SK-N-DZ (cell line): ENCODE measurements around the gene MYO15B.

Experiments
- DNase-seq: peaks from one replicate; pipeline ENCODE4 v3.0.0-alpha.2; 2015; ENCODE audit warnings: low spot score

The MYO15B gene

DNA sequence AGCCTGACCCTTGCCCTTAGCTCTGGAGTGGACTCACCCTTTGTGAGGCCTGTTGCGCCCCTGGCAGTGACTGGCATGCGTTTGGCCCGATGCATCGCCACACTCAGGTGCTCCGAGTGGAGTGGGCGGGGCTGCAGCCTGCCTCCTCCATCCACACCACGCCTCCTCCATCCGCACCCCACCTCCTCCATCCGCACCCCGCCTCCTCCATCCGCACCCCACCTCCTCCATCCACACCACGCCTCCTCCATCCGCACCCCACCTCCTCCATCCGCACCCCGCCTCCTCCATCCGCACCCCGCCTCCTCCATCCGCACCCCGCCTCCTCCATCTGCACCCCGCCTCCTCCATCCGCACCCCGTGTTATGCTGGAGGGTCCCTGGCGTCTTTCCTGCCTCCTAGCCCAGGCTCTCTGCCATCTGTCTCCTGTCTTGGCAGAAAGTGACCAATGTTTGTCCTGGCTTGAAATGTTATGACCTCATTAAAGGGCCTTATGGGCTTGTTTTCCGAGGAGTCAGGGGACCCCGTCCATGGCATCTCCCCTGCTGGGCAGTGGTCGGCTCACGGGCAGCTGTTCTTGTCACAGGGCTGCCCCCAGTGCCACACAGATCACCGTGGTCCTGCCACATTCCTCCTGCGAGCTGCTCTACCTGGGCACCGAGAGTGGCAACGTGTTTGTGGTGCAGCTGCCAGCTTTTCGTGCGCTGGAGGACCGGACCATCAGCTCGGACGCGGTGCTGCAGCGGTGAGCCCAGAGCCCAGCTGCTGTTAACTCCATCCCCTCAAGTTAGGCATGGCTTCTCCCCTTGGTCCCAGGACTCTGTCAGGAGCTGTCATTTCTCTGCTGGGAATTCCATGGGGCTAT lies 28.7 kb upstream of the MYO15B start:
- no peak for DNase-seq

DNA sequence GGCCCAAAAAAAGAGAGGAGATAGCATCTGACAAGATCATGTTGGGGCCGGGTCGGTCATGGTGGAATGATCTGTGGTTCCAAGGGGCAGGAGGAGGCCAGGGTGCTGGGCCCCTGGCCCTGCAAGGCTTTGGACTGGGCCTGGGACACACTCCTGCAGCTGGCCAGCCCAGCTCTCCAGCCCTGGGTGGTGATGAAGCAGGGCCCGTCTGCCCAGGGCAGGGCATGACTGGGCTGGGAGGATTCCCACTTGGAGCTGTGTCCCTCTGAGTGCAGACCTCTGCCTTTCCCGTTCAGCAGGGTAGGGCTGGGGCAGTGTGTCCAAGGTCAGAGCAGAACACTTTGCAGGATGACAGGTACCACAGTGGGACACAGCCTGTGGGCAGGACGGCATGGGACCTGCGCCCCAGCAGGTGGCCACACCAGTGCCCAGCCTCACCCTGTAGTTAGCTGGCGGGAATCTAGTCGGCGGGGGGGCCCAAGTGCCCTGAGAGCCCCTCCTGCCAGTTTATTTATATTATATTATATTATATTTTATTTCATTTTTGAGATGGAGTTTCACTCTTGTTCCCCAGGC lies 27.6 kb upstream of the MYO15B start:
- no peak for DNase-seq

DNA sequence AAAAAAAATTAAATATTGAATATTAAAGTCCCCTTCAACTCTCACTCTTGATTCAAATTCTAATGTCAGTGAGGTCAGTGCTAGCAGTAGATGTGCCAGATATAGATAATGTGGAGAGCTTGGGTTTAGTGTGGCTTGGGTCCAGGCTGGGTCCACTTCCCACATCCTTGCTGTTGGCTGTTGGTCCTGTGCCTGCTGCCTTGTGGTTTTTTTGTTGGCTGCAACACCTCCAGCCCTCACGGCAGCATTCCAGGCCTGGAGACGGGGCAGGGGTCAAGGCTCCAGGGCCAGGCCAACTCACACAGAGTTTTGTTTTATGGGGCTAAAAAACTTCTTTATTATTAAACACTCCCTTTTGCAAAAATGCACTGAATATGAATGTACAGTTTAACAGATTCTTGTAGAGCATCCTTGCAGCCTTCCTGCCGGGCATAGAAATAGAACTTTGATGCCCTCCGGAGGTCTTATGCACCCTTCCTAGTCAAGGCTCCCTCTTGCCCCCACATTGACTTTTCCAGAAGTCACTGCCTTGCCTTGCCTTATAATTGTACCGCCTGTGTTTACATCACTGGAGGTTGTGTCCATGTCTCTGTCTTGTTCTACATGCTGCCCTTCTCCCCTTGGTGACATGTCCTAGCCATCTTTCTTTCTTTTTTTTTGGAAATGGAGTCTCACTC lies 25.5 kb upstream of the MYO15B start:
- no peak for DNase-seq

DNA sequence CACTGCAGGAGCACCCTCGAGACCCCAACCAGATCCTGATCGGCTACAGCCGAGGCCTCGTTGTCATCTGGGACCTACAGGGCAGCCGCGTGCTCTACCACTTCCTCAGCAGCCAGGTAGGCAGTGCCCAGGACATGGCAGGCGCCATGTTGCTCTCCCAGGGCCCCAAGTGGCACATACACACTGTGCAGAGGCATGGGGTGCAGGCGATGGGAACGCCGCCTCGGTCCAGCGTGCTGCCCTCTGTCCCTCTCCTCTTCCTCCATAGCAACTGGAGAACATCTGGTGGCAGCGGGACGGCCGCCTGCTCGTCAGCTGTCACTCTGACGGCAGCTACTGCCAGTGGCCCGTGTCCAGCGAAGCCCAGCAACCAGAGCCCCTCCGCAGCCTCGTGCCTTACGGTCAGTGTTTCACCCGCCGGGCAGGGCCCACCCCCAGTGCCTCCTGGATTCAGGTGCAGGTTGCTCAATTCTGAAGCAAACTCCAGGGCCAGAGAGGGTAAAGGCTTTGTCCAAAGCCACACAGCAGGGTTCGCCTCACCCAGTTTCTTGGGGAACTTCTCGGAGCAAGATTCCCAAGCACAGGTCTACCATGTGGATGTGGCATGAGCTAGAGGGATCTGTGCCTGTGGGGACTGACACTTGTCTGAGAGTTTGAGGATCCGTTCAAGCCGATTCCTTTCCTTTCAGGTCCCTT lies 24.4 kb upstream of the MYO15B start:
- no peak for DNase-seq

DNA sequence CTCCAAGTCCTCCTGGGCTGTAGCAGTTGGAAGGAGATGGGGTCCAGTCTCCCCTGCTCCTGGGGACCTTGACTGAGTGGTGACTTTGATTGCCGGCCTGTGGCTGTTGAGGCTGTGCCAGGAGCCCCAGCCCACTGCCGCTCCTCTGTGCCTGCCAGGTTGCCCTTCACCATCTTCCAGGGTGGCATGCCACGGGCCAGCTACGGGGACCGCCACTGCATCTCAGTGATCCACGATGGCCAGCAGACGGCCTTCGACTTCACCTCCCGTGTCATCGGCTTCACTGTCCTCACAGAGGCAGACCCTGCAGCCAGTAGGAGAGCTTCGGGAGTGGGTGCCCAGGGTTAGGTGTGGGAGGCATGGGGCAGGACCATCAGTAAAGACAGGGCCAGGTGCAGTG lies 23.4 kb upstream of the MYO15B start:
- no peak for DNase-seq

DNA sequence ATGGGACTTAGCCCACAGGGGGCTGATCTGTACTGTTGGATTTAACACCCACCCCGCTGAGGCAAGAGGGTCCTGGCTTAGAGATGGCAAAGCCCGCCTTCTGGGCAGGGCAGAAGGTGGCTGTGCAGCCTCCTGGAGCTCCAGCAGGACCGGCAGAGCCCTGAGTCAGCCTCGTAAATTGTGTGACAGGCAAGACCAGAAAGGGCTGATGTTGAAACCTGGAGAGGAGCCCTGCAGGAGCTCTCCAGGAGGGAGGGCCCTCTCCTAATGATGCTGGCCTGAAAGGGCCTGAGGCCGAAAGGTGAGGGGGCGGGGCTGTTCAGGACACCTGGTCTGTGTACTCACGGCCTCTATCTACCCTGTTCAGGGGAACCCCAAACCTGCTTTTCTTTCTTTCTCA lies 22.5 kb upstream of the MYO15B start:
- no peak for DNase-seq

DNA sequence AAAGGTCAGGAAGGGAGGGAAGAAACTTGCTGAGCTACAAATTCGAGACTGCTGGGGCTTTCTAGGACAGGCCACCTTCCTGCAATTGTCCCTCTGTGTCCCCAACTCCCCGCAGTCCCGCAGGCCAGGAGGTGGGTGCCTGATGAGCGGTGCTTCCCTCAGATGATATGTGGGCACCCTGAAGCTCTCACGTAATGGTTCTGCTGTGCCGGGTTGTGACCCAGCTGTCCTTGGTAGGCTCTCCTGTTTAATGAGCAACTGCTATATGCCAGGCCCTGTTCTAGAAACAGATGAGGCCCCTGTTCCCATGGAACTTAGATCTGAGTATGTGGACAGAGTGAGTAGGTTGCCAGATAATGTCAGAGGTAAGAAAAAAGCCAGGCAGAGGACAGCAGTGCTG lies 22.0 kb upstream of the MYO15B start:
- no peak for DNase-seq

DNA sequence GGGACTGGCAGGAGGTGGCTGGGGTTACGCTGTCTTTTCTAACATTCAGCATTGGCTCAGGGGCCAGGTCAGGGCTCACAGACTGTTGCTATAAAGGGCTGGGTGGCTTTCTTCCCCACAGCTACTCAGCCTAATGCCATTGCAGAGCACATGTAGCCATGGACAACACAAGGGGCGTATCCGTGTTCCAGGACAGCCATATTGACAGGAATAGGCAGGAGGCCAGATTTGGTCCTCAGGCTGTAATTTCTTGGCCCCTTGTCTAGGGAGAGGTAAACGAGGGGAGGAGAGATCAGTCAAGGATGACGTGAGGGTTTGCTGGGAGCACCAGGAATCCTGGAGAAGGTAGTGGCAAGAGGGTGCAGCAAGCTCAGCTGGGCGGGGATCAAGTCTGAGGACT lies 21.2 kb upstream of the MYO15B start:
- no peak for DNase-seq

DNA sequence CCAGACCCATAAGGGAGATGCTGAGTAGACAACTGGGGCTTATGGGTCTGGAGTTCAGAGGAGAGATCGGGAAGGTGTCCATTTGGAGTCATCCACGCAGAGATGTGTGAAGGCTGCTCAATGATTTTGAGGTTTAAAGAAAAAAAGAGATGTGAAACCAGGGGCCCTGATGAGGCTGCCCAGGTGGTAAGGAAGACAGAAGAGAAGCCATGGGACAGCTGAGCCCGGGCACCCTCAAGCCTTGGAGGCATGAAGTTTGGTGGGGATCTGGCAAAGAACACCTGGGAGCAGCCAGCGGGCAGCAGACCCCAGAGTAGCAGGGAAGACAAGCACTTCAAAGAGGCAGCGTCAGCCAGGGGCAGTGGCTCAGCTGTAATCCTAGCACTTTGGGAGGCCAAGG lies 20.8 kb upstream of the MYO15B start:
- no peak for DNase-seq

DNA sequence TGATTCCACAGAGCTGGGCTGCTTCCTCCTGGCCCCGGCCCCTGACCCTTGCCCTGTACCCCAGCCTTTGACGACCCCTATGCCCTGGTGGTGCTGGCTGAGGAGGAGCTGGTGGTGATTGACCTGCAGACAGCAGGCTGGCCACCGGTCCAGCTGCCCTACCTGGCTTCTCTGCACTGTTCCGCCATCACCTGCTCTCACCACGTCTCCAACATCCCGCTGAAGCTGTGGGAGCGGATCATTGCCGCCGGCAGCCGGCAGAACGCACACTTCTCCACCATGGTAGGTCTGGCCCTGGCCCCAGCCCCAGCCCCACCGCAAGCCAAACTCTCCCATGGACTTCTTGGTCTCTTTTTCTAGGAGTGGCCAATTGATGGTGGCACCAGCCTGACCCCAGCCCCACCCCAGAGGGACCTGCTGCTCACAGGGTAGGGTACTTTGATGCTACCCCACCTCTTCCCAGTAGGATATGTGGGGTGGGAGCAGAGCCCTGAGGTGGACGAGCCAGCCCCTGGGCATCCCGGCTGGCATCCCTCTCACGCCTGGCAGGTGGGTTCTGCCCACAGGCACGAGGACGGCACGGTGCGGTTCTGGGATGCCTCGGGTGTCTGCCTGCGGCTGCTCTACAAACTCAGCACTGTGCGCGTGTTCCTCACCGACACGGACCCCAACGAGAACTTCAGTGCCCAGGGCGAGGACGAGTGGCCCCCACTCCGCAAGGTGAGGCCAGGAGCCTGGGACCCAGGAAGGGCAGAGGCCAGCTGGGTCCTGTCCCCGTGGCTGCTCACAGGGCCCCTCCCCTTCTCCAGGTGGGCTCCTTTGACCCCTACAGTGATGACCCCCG lies 19.0 kb upstream of the MYO15B start:
- no peak for DNase-seq

DNA sequence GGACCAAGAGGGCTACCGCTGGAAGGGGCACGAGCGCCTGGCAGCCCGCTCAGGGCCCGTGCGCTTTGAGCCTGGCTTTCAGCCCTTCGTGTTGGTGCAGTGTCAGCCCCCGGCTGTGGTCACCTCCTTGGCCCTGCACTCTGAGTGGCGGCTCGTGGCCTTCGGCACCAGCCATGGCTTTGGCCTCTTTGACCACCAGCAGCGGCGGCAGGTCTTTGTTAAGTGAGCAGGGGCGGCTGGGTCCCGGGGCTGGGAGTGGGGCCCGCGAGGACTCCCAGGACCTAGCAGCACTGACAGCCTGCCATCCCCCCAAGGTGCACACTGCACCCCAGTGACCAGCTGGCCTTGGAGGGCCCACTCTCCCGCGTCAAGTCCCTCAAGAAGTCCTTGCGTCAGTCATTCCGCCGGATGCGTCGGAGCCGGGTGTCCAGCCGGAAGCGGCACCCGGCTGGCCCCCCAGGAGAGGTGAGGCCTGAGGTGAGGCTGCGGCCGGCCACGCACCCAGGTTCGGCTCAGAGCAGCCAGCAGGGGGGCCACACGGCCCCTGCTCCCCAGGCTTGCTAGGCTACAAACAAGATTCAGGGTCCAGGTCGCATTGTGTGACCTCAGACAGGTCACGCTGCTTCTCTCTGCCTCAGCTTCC lies 17.4 kb upstream of the MYO15B start:
- DNase-seq: no peak

DNA sequence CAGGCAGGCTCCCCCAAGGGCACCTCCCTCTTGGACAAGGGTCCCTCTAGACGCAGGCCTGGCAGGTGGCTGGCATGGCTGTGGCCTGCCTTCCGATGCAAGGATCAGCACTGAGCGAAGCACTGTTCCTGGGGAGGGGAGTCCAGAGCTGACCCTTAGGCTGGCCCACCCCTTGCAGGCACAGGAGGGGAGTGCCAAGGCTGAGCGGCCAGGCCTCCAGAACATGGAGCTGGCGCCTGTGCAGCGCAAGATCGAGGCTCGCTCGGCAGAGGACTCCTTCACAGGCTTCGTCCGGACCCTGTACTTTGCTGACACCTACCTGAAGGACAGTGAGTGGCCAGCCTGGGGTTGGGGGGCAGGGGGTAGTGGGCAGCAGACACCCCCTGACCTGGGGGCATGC lies 16.8 kb upstream of the MYO15B start:
- DNase-seq: no peak

DNA sequence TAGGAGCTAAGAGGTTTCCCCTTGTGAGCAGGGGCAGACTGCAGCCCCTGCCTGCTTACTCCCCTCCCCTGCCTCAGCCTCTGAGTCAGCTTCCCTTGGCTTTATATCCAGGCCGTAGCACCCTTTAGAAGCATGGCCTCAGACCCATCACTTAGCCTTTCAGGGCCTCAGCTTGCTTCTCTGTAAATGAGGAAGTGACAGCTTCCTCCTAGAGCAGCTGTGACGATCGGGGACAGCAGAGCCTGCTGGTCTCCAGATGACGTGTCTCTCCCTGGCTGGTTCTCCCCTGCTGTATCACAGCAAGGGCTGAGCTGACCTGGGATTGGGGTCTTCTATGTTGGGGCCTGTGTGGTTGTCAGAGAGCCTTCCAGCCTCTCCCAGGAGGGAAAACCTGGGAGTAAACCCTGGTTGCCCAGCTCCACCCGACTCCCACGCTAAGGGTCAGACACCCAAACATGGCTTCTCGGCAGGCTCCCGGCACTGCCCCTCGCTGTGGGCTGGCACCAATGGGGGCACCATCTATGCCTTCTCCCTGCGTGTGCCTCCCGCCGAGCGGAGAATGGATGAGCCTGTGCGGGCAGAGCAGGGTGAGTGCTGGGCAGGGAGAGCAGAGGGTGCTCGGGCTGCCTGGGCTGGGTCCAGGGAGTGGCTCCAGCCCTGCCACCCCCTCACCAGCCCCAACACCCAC lies 16.3 kb upstream of the MYO15B start:
- DNase-seq: no peak

DNA sequence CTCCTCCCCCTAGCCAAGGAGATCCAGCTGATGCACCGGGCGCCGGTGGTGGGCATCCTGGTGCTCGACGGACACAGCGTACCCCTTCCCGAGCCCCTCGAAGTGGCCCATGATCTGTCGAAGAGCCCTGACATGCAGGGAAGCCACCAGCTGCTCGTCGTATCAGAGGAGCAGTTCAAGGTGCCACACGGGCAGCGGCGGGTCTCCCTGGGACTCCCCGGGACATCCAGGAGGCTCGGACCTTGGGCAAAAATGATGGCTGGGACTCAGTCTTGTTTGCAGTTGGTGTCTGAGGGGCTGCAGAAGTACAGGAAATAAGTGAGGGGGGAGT lies 15.8 kb upstream of the MYO15B start:
- DNase-seq: no peak

DNA sequence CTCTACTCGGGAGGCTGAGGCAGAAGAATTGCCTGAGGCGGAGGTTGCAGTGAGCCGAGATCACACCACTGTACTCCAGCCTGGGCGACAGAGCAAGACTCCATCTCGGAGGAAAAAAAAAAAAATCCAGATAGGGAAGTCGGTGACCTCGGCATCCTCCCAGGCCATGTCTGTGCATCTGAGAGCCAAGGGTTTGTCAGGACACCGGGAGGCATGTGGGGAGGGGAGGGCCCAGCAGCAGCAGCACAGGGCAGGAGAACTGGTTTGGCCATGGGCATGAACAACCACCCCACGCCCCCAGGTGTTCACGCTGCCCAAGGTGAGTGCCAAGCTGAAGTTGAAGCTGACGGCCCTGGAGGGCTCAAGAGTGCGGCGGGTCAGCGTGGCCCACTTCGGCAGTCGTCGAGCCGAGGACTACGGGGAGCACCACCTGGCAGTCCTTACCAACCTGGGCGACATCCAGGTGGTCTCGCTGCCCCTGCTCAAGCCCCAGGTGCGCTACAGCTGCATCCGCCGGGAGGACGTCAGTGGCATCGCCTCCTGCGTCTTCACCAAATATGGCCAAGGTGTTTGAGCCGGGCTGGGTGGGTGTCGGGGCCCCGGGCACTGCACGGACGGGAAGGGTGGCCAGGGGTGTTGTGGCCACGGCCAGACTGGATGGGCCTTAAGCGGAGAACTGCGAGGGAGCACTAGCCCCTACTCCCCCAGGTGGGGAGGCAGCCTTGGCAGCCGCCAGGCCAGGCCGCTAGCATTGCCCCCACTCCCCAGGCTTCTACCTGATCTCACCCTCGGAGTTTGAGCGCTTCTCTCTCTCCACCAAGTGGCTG lies 14.7 kb upstream of the MYO15B start:
- no peak for DNase-seq

DNA sequence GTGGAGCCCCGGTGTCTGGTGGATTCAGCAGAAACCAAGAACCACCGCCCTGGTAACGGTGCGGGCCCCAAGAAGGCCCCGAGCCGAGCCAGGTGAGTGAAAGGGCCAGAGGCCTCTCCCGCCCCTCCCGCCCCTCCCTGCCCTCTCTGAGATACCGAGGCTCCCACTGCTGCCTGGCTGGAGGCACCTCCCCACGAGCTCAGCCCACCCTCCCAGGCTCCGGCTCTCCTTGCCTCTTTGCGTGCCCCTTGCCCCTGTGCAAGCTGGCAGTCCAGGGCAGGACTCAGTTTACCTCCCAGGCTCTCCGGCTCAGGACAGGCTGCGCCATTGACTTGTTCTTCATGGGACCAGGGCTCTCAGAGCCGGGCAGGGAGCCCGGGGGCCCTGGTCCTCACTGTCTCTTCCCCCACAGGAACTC lies 14.1 kb upstream of the MYO15B start:
- no peak for DNase-seq

DNA sequence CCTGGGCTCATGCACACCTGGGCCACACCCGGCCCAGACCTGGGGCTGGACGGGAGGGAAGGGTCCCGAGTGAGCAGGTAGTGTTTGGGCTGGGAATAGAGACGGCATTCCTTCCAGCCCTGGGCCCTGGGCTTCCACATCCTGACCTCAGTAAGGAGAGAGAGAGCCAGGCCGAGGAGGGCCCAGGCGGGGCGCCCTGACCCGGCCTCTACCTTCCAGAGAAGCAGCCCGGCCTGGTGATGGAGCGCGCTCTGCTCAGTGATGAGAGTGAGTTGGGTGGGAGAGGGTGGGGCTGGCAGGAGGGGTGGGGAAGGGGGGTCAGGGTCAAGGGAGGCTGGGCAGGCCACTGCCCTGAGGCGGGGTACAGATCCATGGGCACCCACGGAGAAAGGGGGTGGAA lies 13.6 kb upstream of the MYO15B start:
- DNase-seq: no peak

DNA sequence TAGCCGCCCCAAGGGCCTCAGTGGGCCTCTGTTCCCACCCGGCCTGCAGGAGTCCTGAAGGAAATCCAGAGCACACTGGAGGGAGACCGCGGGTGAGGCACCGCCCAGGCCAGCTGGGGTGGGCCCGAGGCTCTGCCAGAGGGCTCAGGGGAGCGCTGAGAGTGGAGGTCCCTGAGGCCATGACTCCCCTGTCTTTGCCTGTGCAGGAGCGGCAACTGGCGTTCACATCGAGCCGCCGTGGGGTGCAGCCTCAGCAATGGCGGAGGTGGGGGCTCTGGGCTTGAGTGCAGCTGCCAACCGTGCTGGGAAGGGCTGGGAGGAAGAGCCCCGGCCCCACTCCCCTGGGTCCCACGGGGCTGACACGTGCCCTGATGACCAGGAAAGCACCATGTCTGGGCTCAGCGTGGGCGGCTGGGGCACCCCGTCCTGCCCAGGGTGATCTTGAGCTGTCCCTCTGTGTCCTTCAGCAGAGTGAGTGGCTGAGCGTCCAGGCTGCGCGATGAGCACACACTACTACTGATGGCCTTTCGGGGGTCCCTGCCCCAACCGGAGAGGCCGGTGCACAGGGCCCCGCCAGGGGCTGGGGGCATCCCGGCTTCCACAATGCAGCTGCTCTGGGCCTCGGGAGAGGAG lies 13.1 kb upstream of the MYO15B start:
- DNase-seq: no peak

DNA sequence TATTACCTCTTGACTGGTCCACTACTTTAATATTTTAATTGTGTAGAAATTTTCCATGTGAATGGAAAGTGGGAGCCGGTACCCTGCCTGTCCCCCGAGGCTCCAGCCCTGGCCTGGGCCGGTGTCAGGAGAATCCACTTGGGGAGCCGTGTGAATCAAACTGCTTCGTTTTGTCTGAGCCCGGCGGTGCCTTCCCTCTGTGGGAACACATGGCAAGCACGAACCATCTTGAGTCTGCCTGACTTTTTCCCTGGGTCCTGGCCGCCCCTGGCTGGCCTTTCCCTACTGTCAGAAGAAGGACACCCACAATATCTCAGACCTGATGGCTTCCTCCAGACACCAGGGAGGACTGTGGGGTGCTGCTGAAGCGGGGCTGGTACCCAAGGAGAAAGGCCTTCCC lies 12.4 kb upstream of the MYO15B start:
- no peak for DNase-seq
